Measurements from ENCODE around the gene PDE3B. TPM values are rescaled to one million over a fixed set of nuclear protein-coding genes. Genes with fewer than 3 reads are reported as not detected.

The PDE3B gene
- total and polyA plus RNA-seq, 9 of the 15 experiments (the other 6 are each of a cell fraction or from before 2014, with no cell fraction given), result 2.3 to 22.5 (median 12.2) TPM

DNA sequence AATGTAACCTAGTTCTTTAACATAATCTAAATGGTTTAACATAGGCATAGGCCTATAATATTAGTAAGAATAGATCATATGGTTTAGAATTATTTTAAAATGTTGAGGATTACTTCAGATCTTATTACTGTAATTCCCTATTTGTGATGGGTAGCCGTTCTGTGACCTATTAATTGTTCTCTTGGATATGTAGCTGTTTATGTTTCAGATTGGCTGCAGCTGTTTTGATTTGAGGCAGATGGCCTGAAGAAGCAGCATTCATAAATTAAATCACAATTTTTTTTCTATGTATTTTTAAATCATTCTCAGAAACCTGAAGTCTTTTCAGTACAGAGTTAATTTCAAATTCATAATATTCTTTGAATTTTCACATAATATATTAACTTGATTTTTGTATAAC, 104.5 kb downstream of the PDE3B start:
- Histone ChIP-seq H3K36me3 (ENCODE audit: control insufficient read depth, insufficient read depth, low read length) (no peaks in the 10 kb centered on the region), H2AFZ (ENCODE audit: low read depth, low read length) (no peak overlapping the region), H3K9ac (ENCODE audit: insufficient read depth in 1 of 2, low read depth in 2 of 2, low read length in 2 of 2) (no peak overlapping the region), H3K9me3 (replicated peaks; ENCODE audit: control insufficient read depth, insufficient read depth, low read depth, low read length) (no peaks in the 10 kb centered on the region), H3K4me1 (replicated peaks in 1 of 2; ENCODE audit: control insufficient read depth in 2 of 2, insufficient read depth in 2 of 2, low read length in 2 of 2) (peaks cover 0 to under 1% of the 10 kb centered on the region in 2 experiments; a peak in 3 of 5 replicates), H3K27ac (ENCODE audit: extremely low read depth, low read depth, low read length) (no peak overlapping the region), H3K79me2 (ENCODE audit: control insufficient read depth, insufficient read depth, low read length) (peaks cover 26% of the 10 kb centered on the region), H3K4me3 (no peak overlapping the region), H3K27me3 (ENCODE audit: control insufficient read depth in 2 of 2, insufficient read depth in 2 of 2, low read length in 2 of 2) (no peaks in the 10 kb centered on the region), H3K9me1 (ENCODE audit: control insufficient read depth, insufficient read depth, low read length) (no peaks in the 10 kb centered on the region), H4K20me1 (replicated peaks; ENCODE audit: control insufficient read depth, insufficient read depth, low read length) (no peaks in the 10 kb centered on the region), H3K4me2 (ENCODE audit: insufficient read depth, low read length) (no peak overlapping the region)
- no peak for DNase-seq (ENCODE audit: extremely low read depth in 1 of 4, low spot score in 3 of 4)
- ChIA-PET CTCF (ENCODE audit: low intra/inter-chr PET ratio) (no interaction called here), POLR2A (no interaction called here)
- no peak for ATAC-seq
- no TSS peak for BruUV-seq (replicated peaks)
- intact Hi-C loops (cut with micrococcal nuclease) (no loop called here), in situ Hi-C loops (cut with MboI) (no loop called here)
- 93% methylated on average over 1 of the region's 1 CpG for WGBS (ENCODE audit: insufficient coverage, low coverage, missing lambda C conversion rate)
- FAIRE-seq, result no peak
- TF ChIP-seq ZBED1 (IDR thresholded peaks at IDR 0.05) (no peak), SP1 (CRISPR knock-in tag; IDR thresholded peaks at IDR 0.05) (no peak), LEF1 (IDR thresholded peaks at IDR 0.05) (no peak), THRAP3 (IDR thresholded peaks at IDR 0.05; ENCODE audit: borderline replicate concordance) (no peak), ZNF561 (CRISPR knock-in tag; conservative IDR thresholded peaks at IDR 0.05) (no peak), GTF2F1 (IDR thresholded peaks at IDR 0.05; ENCODE audit: low read depth, low read length) (no peak)
- TF ChIP-seq, protein P1, sequence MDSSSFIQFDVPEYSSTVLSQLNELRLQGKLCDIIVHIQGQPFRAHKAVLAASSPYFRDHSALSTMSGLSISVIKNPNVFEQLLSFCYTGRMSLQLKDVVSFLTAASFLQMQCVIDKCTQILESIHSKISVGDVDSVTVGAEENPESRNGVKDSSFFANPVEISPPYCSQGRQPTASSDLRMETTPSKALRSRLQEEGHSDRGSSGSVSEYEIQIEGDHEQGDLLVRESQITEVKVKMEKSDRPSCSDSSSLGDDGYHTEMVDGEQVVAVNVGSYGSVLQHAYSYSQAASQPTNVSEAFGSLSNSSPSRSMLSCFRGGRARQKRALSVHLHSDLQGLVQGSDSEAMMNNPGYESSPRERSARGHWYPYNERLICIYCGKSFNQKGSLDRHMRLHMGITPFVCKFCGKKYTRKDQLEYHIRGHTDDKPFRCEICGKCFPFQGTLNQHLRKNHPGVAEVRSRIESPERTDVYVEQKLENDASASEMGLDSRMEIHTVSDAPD (CRISPR knock-in tag; IDR thresholded peaks at IDR 0.05), result no peak
- TF ChIP-seq, protein P2, sequence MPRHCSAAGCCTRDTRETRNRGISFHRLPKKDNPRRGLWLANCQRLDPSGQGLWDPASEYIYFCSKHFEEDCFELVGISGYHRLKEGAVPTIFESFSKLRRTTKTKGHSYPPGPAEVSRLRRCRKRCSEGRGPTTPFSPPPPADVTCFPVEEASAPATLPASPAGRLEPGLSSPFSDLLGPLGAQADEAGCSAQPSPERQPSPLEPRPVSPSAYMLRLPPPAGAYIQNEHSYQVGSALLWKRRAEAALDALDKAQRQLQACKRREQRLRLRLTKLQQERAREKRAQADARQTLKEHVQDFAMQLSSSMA (CRISPR knock-in tag; IDR thresholded peaks at IDR 0.05), result no peak
- TF ChIP-seq, protein P3, sequence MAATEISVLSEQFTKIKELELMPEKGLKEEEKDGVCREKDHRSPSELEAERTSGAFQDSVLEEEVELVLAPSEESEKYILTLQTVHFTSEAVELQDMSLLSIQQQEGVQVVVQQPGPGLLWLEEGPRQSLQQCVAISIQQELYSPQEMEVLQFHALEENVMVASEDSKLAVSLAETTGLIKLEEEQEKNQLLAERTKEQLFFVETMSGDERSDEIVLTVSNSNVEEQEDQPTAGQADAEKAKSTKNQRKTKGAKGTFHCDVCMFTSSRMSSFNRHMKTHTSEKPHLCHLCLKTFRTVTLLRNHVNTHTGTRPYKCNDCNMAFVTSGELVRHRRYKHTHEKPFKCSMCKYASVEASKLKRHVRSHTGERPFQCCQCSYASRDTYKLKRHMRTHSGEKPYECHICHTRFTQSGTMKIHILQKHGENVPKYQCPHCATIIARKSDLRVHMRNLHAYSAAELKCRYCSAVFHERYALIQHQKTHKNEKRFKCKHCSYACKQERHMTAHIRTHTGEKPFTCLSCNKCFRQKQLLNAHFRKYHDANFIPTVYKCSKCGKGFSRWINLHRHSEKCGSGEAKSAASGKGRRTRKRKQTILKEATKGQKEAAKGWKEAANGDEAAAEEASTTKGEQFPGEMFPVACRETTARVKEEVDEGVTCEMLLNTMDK (IDR thresholded peaks at IDR 0.05; ENCODE audit: borderline replicate concordance, insufficient read depth, low read depth, low read length, poor library complexity, severe bottlenecking), result no peak
- TF ChIP-seq, protein P4, sequence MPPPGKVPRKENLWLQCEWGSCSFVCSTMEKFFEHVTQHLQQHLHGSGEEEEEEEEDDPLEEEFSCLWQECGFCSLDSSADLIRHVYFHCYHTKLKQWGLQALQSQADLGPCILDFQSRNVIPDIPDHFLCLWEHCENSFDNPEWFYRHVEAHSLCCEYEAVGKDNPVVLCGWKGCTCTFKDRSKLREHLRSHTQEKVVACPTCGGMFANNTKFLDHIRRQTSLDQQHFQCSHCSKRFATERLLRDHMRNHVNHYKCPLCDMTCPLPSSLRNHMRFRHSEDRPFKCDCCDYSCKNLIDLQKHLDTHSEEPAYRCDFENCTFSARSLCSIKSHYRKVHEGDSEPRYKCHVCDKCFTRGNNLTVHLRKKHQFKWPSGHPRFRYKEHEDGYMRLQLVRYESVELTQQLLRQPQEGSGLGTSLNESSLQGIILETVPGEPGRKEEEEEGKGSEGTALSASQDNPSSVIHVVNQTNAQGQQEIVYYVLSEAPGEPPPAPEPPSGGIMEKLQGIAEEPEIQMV (tag; conservative IDR thresholded peaks at IDR 0.05; ENCODE audit: low read depth), result no peak

Data from K562 (cell line).